Gastrocnemius medialis (tissue), 4 donors: ENCODE data around the gene JDP2. TPM values are rescaled to one million over a fixed set of nuclear protein-coding genes. Genes with fewer than 3 reads are reported as not detected.
A peak's percentile ranks its signal among the peaks of the same experiment; 100 is the strongest.

Experiments used
- ATAC-seq, 2 donors: fragments of 150-250 bp; one replicate each; pipeline ENCODE4 v1.9.1; 2016
- DNase-seq, 2 donors: peaks; one replicate each; pipeline ENCODE4 v3.0.0-alpha.2; 2019
- H3K27ac ChIP-seq, 4 donors: fragments of 200-600 bp; sonication (generic); 1 replicate in 1 of 4; 2 replicates in 3 of 4; pipeline ENCODE4 v1.5.1; 2016 to 2018; ENCODE audit warnings: mild to moderate bottlenecking in 2 of 4, moderate library complexity in 1 of 4
- H3K27me3 ChIP-seq, 3 donors: fragments of 200-600 bp; sonication (generic) in 2 of 3; 1 replicate in 1 of 3; 2 replicates in 2 of 3; pipeline versions ENCODE4 v1.5.1 to v1.6.0; 2016 to 2019; ENCODE audit warnings: mild to moderate bottlenecking in 1 of 3, moderate library complexity in 1 of 3
- H3K36me3 ChIP-seq, 2 donors: fragments of 200-600 bp; sonication (generic) in 1 of 2; one replicate each; pipeline ENCODE4 v1.5.1; 2017 to 2018
- H3K4me1 ChIP-seq, 2 donors: fragments of 200-600 bp; sonication (generic) in 1 of 2; one replicate each; pipeline ENCODE4 v1.5.1; 2016 to 2017; ENCODE audit warnings: mild to moderate bottlenecking in 2 of 2
- H3K4me3 ChIP-seq, 4 donors: fragments of 200-600 bp; sonication (generic) in 3 of 4; 1 replicate in 1 of 4; 2 replicates in 3 of 4; pipeline ENCODE4 v1.5.1; 2016 to 2019; ENCODE audit warnings: mild to moderate bottlenecking in 2 of 4
- H3K9me3 ChIP-seq, 3 donors: fragments of 200-600 bp; sonication (generic) in 2 of 3; 1 replicate in 1 of 3; 2 replicates in 2 of 3; pipeline ENCODE4 v1.5.1; 2016 to 2019
- POLR2A ChIP-seq, 2 donors: fragments of 450-650 bp; IDR thresholded peaks; one replicate each; pipeline ENCODE4 v1.6.1; 2017; ENCODE audit warnings: antibody characterized with exemption in 2 of 2, mild to moderate bottlenecking in 2 of 2, moderate library complexity in 2 of 2
- in situ Hi-C, 4 donors: fragments of 200-750 bp; cut with MboI; loops; one replicate each; pipeline versions ENCODE4 v1.15.0 to v1.8.0; 2017; ENCODE audit warnings: low sequenced_read_pairs in 4 of 4
- intact Hi-C: fragments of 100-400 bp; cut with DNase I; formaldehyde crosslinking; loops from one replicate; pipeline ENCODE4 v1.15.1; 2023; ENCODE audit warnings: low total_unique reads
- total RNA-seq, 4 donors: library from RNA; depleted of rRNA; stranded (reverse); fragments of >200 nt; gene quantifications; one replicate each; pipeline versions ENCODE4 v1.1.0 to v1.2.3, GENCODE V29; 2016
- TF ChIP-seq, protein P1 (sequence below), 5 experiments: fragments of 450-650 bp in 3 of 5; fragments of 200-600 bp in 2 of 5; sonication (generic) in 2 of 5; IDR thresholded peaks in 4 of 5; conservative IDR thresholded peaks in 1 of 5; 1 replicate in 4 of 5; 2 replicates in 1 of 5; pipeline ENCODE4 v1.5.1; 2016 to 2019; ENCODE audit warnings: antibody characterized with exemption in 5 of 5, mild to moderate bottlenecking in 3 of 5, moderate library complexity in 3 of 5

Gene JDP2
- total RNA-seq, 4 donors from 2014 or later = 17.3 to 80.2 (median 31.7) TPM

DNA sequence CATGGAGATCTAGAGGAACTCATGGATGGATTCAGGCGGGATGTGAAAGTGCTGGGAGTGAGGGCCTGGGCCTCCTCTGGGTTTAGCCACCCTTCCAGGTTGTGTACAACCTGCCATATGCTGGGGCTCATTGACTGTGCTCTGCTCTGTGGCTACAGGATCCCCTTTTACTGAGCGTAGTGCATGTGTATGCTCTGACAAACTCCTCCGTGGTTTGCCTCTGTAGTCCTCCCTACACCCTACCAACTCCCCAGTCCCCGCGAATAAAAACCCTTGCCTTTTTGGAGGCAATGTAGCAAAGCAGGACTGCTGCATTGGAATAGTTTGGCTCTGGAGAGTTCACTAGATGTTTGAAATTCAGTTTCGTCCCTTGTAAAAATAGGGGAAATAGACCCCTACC, 17.4 kb downstream of the JDP2 start:
- in situ Hi-C loops (no loop called here), intact Hi-C loops (no loop called here)
- H3K27ac ChIP-seq = peak overlapping the region; percentile 78 to 93 (median 84)
- no peaks in the 10 kb centered on the region for H3K9me3 ChIP-seq
- ATAC-seq = no peak
- no peak overlapping the region for H3K4me3 ChIP-seq
- peaks cover 86 to 97% of the 10 kb centered on the region in 2 donors for H3K4me1 ChIP-seq
- H3K36me3 ChIP-seq = peaks cover 0 to 22% of the 10 kb centered on the region in 2 donors
- TF ChIP-seq, protein P1, sequence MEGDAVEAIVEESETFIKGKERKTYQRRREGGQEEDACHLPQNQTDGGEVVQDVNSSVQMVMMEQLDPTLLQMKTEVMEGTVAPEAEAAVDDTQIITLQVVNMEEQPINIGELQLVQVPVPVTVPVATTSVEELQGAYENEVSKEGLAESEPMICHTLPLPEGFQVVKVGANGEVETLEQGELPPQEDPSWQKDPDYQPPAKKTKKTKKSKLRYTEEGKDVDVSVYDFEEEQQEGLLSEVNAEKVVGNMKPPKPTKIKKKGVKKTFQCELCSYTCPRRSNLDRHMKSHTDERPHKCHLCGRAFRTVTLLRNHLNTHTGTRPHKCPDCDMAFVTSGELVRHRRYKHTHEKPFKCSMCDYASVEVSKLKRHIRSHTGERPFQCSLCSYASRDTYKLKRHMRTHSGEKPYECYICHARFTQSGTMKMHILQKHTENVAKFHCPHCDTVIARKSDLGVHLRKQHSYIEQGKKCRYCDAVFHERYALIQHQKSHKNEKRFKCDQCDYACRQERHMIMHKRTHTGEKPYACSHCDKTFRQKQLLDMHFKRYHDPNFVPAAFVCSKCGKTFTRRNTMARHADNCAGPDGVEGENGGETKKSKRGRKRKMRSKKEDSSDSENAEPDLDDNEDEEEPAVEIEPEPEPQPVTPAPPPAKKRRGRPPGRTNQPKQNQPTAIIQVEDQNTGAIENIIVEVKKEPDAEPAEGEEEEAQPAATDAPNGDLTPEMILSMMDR (IDR thresholded peaks at IDR 0.05 in 4 of 5, conservative IDR thresholded peaks at IDR 0.05 in 1 of 5) = no peak
- no peak for TF ChIP-seq POLR2A (IDR thresholded peaks at IDR 0.05)
- no peaks in the 10 kb centered on the region for H3K27me3 ChIP-seq
- DNase-seq = no peak

DNA sequence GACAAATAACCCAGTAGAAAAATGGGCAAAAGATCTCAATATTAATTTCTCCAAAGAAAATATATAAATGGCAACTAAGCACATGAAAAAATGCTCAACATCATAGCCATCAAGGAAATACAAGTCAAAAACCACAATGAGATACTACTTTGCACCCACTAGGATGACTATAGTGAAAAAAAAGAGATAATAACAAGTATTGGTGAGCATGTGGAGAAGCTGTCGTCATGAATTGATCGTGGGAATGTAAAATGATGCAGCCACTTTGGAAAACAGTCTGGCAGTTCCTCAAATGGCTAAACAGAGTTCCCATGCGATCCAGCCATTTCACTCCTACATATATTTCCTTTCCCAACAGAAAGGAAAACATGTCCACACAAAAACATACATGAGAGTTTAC, 18.1 kb downstream of the JDP2 start:
- TF ChIP-seq, protein P1 (IDR thresholded peaks at IDR 0.05 in 4 of 5, conservative IDR thresholded peaks at IDR 0.05 in 1 of 5) = no peak
- TF ChIP-seq POLR2A (IDR thresholded peaks at IDR 0.05) = no peak
- in situ Hi-C loops (no loop called here), intact Hi-C loops (no loop called here)
- H3K36me3 ChIP-seq = peaks cover 0 to 17% of the 10 kb centered on the region in 2 donors
- H3K4me3 ChIP-seq = no peak overlapping the region
- H3K27ac ChIP-seq = peak overlapping the region; percentile 78 to 93 (median 84)
- no peaks in the 10 kb centered on the region for H3K9me3 ChIP-seq
- ATAC-seq = no peak
- no peaks in the 10 kb centered on the region for H3K27me3 ChIP-seq
- H3K4me1 ChIP-seq = peaks cover 92 to 98% of the 10 kb centered on the region in 2 donors
- no peak for DNase-seq

GRCh38 chr14:75446447-75446846, 18.6 kb downstream of the JDP2 start:
- Histone ChIP-seq H3K27me3 (no peaks in the 10 kb centered on the region), H3K27ac (peak overlapping the region; percentile 78 to 93 (median 84)), H3K4me1 (peaks cover 97 to 99% of the 10 kb centered on the region in 2 donors), H3K4me3 (no peak overlapping the region), H3K36me3 (peaks cover 0 to 13% of the 10 kb centered on the region in 2 donors), H3K9me3 (no peaks in the 10 kb centered on the region)
- DNase-seq = no peak
- intact Hi-C loops = no loop called here
- TF ChIP-seq, protein P1 (IDR thresholded peaks at IDR 0.05 in 4 of 5, conservative IDR thresholded peaks at IDR 0.05 in 1 of 5) = no peak
- no peak for TF ChIP-seq POLR2A (IDR thresholded peaks at IDR 0.05)
- in situ Hi-C loops = no loop called here
- ATAC-seq = peak in 1 of 2 donors; percentile 37

GRCh38 chr14:75448209-75448608, 20.4 kb downstream of the JDP2 start:
- H3K4me1 ChIP-seq = peaks cover 98% of the 10 kb centered on the region in 2 donors
- H3K27ac ChIP-seq = peak overlapping the region; percentile 82 to 93 (median 87)

More at GRCh38 chr14:75448209-75448608, 20.4 kb downstream of the JDP2 start:
- TF ChIP-seq, protein P1 (IDR thresholded peaks at IDR 0.05 in 4 of 5, conservative IDR thresholded peaks at IDR 0.05 in 1 of 5) = no peak
- no peak for TF ChIP-seq POLR2A (IDR thresholded peaks at IDR 0.05)
- intact Hi-C loops = no loop called here
- in situ Hi-C loops = no loop called here
- ATAC-seq (no peak), DNase-seq (no peak)
- Histone ChIP-seq H3K4me3 (no peak overlapping the region), H3K36me3 (peaks cover 0 to 13% of the 10 kb centered on the region in 2 donors), H3K27me3 (no peaks in the 10 kb centered on the region), H3K9me3 (no peaks in the 10 kb centered on the region)
